T-helper 1 cell treated with Interleukin-12 subunit alpha and Interleukin-12 subunit beta and Interleukin-4 antibody, amounts not matched to agents 30 μg/mL and 1 μg/mL, for 36 hours (primary cell): ENCODE measurements around the gene CHST4.
A peak's percentile ranks its signal among the peaks of the same experiment; 100 is the strongest.
"Not testable (repeated sequence)": the region's sequence is repeated elsewhere in the genome, so short reads cannot be mapped to it uniquely, and the experiment has no call there.

Experiments
- H3K27ac Mint-ChIP-seq: one replicate; pipeline ENCODE4 v1.8.0; 2021; ENCODE audit warnings: mild to moderate bottlenecking, mixed read lengths
- H3K27me3 Mint-ChIP-seq: one replicate; pipeline ENCODE4 v1.8.0; 2021; ENCODE audit warnings: low read depth, mixed read lengths
- H3K36me3 Mint-ChIP-seq: one replicate; pipeline ENCODE4 v1.8.0; 2021; ENCODE audit warnings: low read depth, mixed read lengths
- H3K4me1 Mint-ChIP-seq: one replicate; pipeline ENCODE4 v1.8.0; 2021; ENCODE audit warnings: low read depth, mixed read lengths
- H3K4me3 Mint-ChIP-seq: one replicate; pipeline ENCODE4 v1.8.0; 2021; ENCODE audit warnings: mild to moderate bottlenecking, moderate library complexity, mixed read lengths
- H3K9me3 Mint-ChIP-seq: one replicate; pipeline ENCODE4 v1.8.0; 2021; ENCODE audit warnings: mixed read lengths

Gene CHST4

GRCh38 chr16:71547168-71547567 lies 20.9 kb downstream of the CHST4 start:
- H3K9me3 Mint-ChIP-seq = no peaks in the 10 kb centered on the region
- no peaks in the 10 kb centered on the region for H3K36me3 Mint-ChIP-seq
- peaks cover 2% of the 10 kb centered on the region for H3K4me1 Mint-ChIP-seq
- H3K27me3 Mint-ChIP-seq = no peaks in the 10 kb centered on the region
- no peak overlapping the region for H3K4me3 Mint-ChIP-seq
- no peak overlapping the region for H3K27ac Mint-ChIP-seq

GRCh38 chr16:71552698-71553503 lies 26.7 kb downstream of the CHST4 start:
- Mint-ChIP-seq H3K27ac (no peak overlapping the region), H3K36me3 (no peaks in the 10 kb centered on the region), H3K4me1 (no peaks in the 10 kb centered on the region), H3K4me3 (no peak overlapping the region), H3K27me3 (peaks cover 10% of the 10 kb centered on the region), H3K9me3 (no peaks in the 10 kb centered on the region)

DNA sequence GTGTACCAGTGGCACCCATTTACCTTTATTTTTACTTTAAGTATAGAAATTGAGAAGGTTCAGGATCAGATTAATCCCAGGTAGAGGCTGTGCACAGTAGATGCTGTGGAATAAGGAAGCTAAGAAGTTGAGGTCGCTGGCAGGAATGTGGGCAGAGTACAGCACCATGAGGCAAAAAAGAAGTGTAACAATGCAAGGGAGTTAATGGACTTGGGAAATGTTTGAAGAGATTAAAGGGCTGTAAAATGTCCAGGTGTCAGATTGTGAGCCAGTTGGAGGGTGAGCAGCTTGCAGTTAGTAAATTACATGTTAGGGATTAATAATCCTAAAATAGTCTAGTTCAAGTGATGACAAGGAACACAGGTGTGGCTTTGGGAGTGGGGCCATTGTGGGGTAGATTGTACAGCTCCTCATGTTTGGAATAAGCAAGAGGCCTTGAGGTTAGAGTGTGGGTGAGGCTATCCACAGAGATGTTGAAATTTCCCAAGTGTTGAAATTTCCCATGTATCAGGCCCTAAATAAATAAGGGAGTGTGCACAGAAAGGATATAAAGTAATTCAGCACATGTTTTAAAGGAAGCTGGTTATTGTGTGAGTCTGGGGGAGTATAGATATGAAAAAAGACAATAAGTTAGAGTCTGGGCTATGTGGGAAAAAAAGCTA lies 29.1 kb downstream of the CHST4 start:
- Mint-ChIP-seq H3K4me1 (no peaks in the 10 kb centered on the region), H3K9me3 (peaks cover 3% of the 10 kb centered on the region), H3K27ac (no peak overlapping the region)

GRCh38 chr16:71557299-71557698 lies 31.1 kb downstream of the CHST4 start:
- H3K4me1 Mint-ChIP-seq = no peaks in the 10 kb centered on the region
- no peaks in the 10 kb centered on the region for H3K36me3 Mint-ChIP-seq
- H3K27ac Mint-ChIP-seq = no peak overlapping the region
- H3K27me3 Mint-ChIP-seq = peaks cover 23% of the 10 kb centered on the region
- H3K4me3 Mint-ChIP-seq = no peak overlapping the region
- peaks cover 15% of the 10 kb centered on the region for H3K9me3 Mint-ChIP-seq

More for the DNA sequence above, 29.1 kb downstream of the CHST4 start:
- H3K27me3 Mint-ChIP-seq = peaks cover 24% of the 10 kb centered on the region
- H3K4me3 Mint-ChIP-seq = no peak overlapping the region
- no peaks in the 10 kb centered on the region for H3K36me3 Mint-ChIP-seq

GRCh38 chr16:71557954-71558582 lies 31.8 kb downstream of the CHST4 start:
- Mint-ChIP-seq H3K27me3 (peaks cover 16% of the 10 kb centered on the region), H3K36me3 (no peaks in the 10 kb centered on the region), H3K9me3 (peaks cover 20% of the 10 kb centered on the region), H3K4me3 (no peak overlapping the region), H3K4me1 (no peaks in the 10 kb centered on the region), H3K27ac (no peak overlapping the region)

DNA sequence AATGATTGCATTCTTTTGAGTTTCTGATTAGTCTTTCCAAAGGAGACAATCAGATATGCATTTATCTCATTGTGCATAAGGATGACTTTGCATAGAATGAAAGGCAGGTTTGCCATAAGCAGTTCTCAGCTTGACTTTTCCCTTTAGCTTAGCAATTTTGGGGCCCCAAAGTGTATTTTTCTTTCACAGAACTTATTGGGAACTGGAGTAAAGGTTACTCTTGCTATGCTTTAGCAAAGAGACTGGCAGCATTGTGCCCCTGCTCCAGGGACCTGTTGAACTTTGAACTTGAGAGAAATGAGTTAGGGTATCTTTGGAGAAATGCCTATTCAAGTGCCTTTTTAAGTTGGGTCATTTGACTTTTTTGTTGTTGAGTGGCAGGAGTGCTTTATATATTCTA lies 33.6 kb downstream of the CHST4 start:
- H3K27me3 Mint-ChIP-seq = peaks cover 16% of the 10 kb centered on the region
- peaks cover 7% of the 10 kb centered on the region for H3K4me1 Mint-ChIP-seq
- peaks cover 20% of the 10 kb centered on the region for H3K9me3 Mint-ChIP-seq
- H3K27ac Mint-ChIP-seq = no peak overlapping the region
- no peaks in the 10 kb centered on the region for H3K36me3 Mint-ChIP-seq
- no peak overlapping the region for H3K4me3 Mint-ChIP-seq

DNA sequence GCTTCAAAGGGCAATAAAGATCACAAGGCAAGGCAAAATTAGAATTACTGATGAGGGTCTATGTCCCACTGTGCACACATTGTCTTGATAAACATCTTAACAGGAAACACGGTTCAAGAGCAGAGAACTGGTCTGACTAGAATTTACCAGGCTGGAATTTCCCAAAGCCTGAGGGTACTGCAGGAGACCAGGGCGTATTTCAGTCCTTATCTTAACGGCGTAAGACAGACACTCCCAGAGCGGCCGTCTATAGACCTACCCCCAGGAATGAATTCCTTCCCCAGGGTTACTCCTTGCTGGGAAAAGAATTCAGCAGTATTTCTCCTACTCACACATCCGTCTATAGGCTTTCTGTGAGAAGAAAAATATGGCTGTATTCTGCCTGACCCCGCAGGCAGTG lies 35.7 kb downstream of the CHST4 start:
- H3K27ac Mint-ChIP-seq, H3K36me3 Mint-ChIP-seq, H3K4me3 Mint-ChIP-seq: not testable (repeated sequence)
- Mint-ChIP-seq H3K4me1 (peaks cover 16% of the 10 kb centered on the region), H3K9me3 (peaks cover 20% of the 10 kb centered on the region), H3K27me3 (peaks cover 16% of the 10 kb centered on the region)

GRCh38 chr16:71562552-71562951 lies 36.3 kb downstream of the CHST4 start:
- H3K9me3 Mint-ChIP-seq = peaks cover 20% of the 10 kb centered on the region
- H3K27ac Mint-ChIP-seq = no peak overlapping the region

GRCh38 chr16:71564335-71564967 lies 38.2 kb downstream of the CHST4 start:
- peaks cover 17% of the 10 kb centered on the region for H3K9me3 Mint-ChIP-seq
- peaks cover 16% of the 10 kb centered on the region for H3K4me1 Mint-ChIP-seq
- peak overlapping the region; percentile 90 for H3K4me3 Mint-ChIP-seq
- H3K27ac Mint-ChIP-seq = peak overlapping the region; percentile 94
- no peaks in the 10 kb centered on the region for H3K27me3 Mint-ChIP-seq
- H3K36me3 Mint-ChIP-seq = no peaks in the 10 kb centered on the region

More at GRCh38 chr16:71562552-71562951, 36.3 kb downstream of the CHST4 start:
- H3K27me3 Mint-ChIP-seq = peaks cover 16% of the 10 kb centered on the region
- no peaks in the 10 kb centered on the region for H3K36me3 Mint-ChIP-seq
- H3K4me3 Mint-ChIP-seq = no peak overlapping the region
- H3K4me1 Mint-ChIP-seq = peaks cover 16% of the 10 kb centered on the region

- Mint-ChIP-seq H3K27ac (peak overlapping the region; percentile 94), H3K4me1 (peaks cover 16% of the 10 kb centered on the region), H3K36me3 (no peaks in the 10 kb centered on the region), H3K9me3 (peaks cover 17% of the 10 kb centered on the region), H3K27me3 (no peaks in the 10 kb centered on the region), H3K4me3 (peak overlapping the region; percentile 90)
These were observed 39.8 kb downstream of the CHST4 start for GRCh38 chr16:71565812-71566700.

DNA sequence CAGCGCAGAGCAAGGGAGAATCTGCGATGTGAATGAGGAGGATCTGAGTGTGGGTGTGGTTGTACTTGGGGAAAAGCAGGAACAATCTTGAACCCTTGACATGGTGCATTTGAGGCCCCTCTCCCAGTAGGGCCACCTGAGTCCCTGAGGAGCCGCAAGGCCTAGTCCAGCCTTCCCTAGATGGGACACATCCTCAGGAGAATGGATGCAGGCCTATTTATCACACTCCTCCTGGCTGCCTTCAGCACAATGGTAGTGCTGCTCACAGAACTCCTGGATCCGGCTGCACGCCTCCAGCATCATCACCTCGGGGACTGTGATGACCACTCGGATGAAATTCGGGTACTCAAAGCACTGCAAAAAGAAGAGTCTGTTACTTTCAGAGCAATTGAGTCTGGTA lies 41.7 kb downstream of the CHST4 start:
- Mint-ChIP-seq H3K4me3 (no peak overlapping the region), H3K9me3 (no peaks in the 10 kb centered on the region), H3K36me3 (no peaks in the 10 kb centered on the region), H3K4me1 (peaks cover 16% of the 10 kb centered on the region), H3K27me3 (no peaks in the 10 kb centered on the region), H3K27ac (no peak overlapping the region)

DNA sequence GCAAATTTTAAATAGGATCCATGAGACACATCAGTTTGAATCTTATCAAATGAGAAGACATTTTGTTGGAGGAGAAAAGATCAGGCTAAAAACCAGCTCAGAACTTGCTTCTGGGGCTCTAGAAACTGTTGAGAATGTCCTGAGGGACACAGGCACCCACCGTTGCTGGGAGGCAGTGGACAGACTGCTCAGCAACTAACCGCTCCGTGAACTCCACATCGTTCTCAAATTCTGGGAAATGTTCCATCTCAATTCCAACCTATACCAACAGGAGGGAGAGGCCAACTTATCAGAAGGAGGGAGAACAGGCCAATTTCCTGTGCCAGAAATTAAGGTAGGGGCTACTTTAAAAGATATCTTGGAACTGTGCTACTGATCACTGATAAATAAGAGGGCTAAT lies 42.3 kb downstream of the CHST4 start:
- H3K4me3 Mint-ChIP-seq = no peak overlapping the region

DNA sequence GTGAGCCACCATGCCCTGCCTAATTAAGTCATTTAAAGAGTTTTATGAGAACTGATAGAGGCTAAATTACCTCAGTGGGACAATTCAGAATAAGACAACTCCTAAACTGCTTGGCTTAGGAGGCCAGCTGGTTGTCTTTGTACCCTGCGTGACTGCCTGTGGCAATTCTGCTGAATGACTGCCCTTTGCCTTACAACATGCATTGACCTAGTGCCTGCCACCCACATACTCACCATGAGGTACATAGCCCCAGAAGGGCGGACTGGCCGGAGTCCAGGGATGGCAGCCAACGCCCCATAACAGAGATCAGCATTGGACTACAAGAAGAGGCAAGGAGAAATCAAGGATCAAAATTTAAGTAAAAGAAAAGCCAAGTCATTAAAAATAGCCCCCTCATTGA lies 43.4 kb downstream of the CHST4 start:
- H3K4me3 Mint-ChIP-seq = no peak overlapping the region
- no peak overlapping the region for H3K27ac Mint-ChIP-seq
- no peaks in the 10 kb centered on the region for H3K36me3 Mint-ChIP-seq
- no peaks in the 10 kb centered on the region for H3K27me3 Mint-ChIP-seq
- H3K4me1 Mint-ChIP-seq = peaks cover 9% of the 10 kb centered on the region
- no peaks in the 10 kb centered on the region for H3K9me3 Mint-ChIP-seq

More for the DNA sequence above, 42.3 kb downstream of the CHST4 start:
- Mint-ChIP-seq H3K36me3 (no peaks in the 10 kb centered on the region), H3K27me3 (no peaks in the 10 kb centered on the region), H3K4me1 (peaks cover 16% of the 10 kb centered on the region), H3K27ac (no peak overlapping the region), H3K9me3 (no peaks in the 10 kb centered on the region)

GRCh38 chr16:71570144-71570543 lies 43.9 kb downstream of the CHST4 start:
- Mint-ChIP-seq H3K27ac (no peak overlapping the region), H3K4me3 (no peak overlapping the region), H3K27me3 (no peaks in the 10 kb centered on the region)

More at GRCh38 chr16:71570144-71570543, 43.9 kb downstream of the CHST4 start:
- Mint-ChIP-seq H3K36me3 (no peaks in the 10 kb centered on the region), H3K4me1 (peaks cover 9% of the 10 kb centered on the region), H3K9me3 (no peaks in the 10 kb centered on the region)
